HG02943 (cell line): ENCODE results near the gene ZNF888.
"Not testable (repeated sequence)": the region's sequence is repeated elsewhere in the genome, so short reads cannot be mapped to it uniquely, and the experiment has no call there.

Source experiments
- ATAC-seq: cut with Tn5 transposase; IDR thresholded peaks from one replicate; pipeline ENCODE4 v1.9.1; 2021; ENCODE audit warnings: mild to moderate bottlenecking, low read depth, moderate library complexity; ENCODE audit not compliant: unreplicated experiment

ZNF888 gene

DNA sequence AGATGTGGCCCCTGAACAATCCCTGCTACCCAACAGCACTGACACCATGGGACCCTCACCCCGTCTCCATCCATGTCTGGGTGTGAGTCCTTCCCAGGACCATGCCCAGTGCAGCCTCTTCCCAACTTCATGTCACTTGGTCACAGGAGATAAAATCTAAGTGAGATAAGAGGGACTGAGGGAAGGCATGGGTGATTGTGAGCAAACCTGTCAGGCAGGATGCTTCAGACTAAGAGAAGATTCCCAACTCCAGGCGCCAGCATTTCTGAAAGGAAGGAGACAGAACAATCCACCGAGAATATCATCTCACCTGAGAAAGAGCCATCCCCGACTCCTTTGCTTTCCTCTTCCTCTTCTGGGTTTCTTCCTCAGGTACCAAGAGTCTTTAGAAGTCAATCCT is 33.3 kb downstream of the ZNF888 start:
- ATAC-seq, result no peak

DNA sequence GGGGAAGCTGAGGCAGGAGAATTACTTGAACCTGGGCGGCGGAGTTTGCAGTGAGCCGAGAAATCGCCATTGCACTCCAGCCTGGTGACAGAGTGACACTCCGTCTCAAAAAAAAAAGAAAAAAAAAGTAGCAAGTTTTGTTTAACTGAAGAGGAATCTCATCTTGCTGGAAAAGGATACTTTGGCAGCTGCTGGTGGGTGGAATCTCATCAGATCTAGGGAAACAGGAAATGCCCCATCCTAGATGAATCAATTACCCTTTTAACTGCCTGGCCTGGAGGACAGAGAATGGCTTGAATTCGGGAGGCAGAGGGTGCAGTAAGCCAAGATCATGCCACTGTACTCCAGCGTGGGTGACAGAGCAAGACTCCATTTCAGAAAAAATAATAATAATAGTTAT is 34.2 kb downstream of the ZNF888 start:
- no peak for ATAC-seq

DNA sequence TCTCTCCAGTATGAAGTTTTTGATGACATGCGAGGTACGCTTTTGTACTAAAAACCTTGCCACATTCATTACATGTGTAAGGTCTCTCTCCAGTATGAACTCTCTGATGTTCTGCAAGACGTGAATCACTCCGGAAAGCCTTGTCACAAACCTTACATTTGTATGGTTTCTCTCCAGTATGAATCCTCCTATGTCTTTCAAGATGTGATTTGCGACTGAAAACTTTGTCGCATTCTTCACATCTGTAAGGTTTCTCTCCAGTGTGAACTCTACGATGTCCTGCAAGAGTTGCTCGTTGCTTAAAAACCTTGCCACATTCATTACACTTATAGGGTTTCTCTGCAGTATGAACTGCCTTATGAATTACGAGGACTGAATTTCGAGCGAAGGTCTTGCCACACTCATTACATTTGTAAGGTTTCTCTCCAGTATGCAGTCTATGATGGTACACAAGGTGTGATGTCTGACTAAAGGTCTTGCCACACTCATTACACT is 42.3 kb downstream of the ZNF888 start:
- ATAC-seq, result no peak

DNA sequence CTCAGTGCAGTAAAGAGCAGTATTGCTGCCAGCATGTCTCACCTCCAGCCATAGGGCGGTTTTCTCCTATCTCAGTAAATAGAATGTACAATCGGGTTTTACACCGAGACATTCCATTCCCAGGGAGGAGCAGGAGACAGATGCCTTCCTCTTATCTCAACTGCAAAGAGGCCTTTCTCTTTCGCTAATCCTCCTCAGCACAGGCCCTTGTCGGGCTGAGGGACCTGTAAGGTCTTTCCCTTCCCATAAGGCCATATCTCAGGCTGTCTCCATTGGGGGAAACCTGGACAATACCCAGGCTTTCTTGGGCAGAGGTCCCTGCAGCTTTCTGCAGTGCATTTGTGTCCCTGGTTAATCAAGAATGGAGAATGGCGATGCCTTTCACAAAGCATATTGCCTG is 50.2 kb downstream of the ZNF888 start:
- ATAC-seq, result not testable (repeated sequence)

DNA sequence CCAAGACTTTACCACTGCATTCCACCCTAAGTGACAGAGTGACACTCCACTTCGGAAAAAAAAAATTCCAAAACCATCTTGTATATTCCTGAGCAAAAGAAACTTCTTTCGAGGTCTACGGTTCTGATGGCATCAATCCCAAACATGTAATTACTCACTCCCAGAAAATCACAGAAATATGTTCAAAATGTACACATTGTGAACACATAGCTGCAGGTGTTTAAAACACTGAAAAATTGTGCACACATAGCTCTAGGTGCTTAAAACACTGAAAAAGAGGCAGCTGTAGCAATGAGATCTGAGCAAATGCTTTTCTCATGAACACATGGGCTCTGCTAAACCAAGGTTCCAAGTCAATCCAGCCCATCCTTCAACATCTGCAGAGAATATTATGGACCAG is 51.8 kb downstream of the ZNF888 start:
- ATAC-seq, result no peak

DNA sequence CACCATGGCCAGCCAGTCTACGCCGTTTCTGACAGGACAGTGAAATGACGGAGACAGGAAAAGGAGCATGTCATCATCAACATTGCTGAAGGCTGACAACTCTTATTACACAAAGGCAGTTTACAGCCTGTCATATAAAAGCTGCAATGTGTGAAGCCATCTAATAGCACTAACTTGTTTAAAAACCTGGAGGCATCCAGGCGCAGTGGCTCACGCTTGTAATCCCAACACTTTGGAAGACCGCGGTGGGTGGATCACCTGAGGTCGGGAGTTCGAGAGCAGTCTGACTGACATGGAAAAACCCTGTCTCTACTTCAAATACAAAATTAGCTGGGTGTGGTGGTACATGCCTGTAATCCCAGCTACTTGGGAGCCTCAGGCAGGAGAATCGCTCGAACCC is 55.2 kb downstream of the ZNF888 start:
- ATAC-seq, result not testable (repeated sequence)

DNA sequence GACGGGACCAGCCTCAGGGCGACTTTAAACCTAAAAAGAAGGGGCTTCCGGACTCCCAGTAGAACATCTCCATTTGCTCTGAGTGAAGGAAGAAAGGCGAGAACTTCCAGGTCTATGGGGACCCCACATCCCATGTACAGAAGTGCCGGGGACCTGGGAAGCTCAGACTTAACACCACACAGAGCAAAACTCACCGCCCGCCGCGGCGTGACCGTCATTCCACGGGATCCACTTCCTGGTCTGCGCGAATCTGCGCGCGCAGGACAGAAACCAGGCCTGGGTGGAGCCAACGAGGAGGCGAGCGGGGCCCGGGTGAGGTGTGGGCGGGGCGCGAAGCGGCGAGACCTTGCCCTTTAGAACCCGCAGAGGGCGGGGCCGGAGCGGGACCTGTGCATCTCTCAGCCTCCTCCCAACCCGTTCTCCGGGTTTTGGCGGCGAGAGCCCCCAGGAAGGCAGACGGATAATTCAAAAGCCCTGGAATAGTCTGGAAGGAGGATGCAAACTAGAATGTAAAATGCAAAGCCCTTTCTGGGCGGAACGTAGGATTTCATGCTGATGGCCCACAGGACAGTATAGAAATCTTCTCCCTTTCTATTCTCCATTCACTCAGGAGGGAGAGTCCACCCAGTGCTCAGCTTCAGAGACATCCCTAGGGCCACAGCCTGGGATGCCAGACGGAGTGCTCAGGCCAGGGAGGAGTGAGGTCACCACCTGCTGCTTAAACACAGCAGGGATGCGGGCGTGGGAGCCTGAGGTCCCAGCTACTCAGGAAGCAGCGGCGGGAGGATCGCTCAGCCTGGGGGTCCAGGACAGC is 65.6 kb downstream of the ZNF888 start, which contains the start of gene ZNF468:
ZNF468 (minus strand) TSS at position 242 of the 814 bp plus-strand sequence. CDS start 3,347 bp downstream, outside the sequence.
- ATAC-seq, result peak; percentile 88

DNA sequence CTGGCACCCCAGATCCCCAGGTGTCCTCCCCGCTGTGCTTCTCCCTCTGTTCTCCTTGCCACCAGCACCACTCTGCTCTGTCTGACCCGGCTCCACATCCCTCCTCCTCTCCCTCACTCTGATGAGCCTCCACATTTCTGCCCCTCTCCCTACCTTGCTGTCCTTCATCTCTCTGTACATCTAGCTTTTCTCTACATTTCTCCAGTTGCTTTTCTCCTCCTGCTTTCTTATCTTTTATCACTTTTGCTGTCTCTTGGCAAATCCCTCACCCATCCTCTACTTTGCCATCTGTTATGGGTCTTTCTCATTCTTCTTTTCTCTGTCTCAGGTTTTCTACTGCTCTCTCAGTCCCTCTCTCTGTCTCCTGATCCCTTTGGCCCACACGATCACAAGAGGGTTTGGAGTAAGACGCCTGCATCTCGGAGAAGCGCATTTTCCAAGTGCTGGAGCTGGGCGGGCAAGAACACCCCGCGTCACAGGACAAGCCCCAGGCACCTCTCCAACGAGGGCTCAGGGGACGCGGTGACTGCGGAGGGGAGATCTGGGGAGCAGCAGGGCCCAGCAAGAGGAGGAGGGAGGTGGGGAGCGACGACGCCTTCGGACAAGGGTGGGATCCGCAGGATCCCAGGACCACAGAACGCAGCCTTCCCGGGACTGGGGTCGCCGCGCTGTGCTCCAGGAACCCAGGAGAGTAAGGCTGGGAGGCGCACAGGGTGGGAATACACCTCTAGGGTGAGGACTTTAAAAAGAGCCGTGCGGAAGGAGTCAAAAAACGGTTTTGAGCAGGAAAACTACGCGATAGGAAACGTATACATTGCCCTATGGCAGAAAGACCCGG is 66.5 kb downstream of the ZNF888 start:
- ATAC-seq, result not testable (repeated sequence)
